Upper lobe of right lung (tissue), 1 donor: ENCODE measurements around the gene ABHD12. TPM values are rescaled to one million over a fixed set of nuclear protein-coding genes. Genes with fewer than 3 reads are reported as not detected.

ENCODE experiments used
- ATAC-seq: fragments of 200-7000 bp; cut with Tn5 transposase; one replicate; pipeline ENCODE4 v1.9.1; 2020; ENCODE audit warnings: mild to moderate bottlenecking, moderate library complexity
- DNase-seq: peaks from one replicate; pipeline ENCODE4 v3.0.0-alpha.2; 2020
- H3K27ac ChIP-seq: fragments of 200-600 bp; one replicate; pipeline ENCODE4 v1.8.0; 2022
- H3K27me3 ChIP-seq: fragments of 200-600 bp; one replicate; pipeline ENCODE4 v1.8.0; 2022; ENCODE audit warnings: mild to moderate bottlenecking
- H3K36me3 ChIP-seq: fragments of 200-600 bp; one replicate; pipeline ENCODE4 v1.8.0; 2022
- H3K4me1 ChIP-seq: fragments of 200-600 bp; one replicate; pipeline ENCODE4 v1.8.0; 2022
- H3K4me3 ChIP-seq: fragments of 200-600 bp; one replicate; pipeline ENCODE4 v1.8.0; 2022; ENCODE audit warnings: mild to moderate bottlenecking
- H3K9me3 ChIP-seq: fragments of 200-600 bp; one replicate; pipeline ENCODE4 v1.8.0; 2022
- CTCF ChIP-seq: fragments of 200-600 bp; IDR thresholded peaks from one replicate; pipeline ENCODE4 v1.8.0; 2022; ENCODE audit warnings: antibody characterized with exemption
- intact Hi-C: fragments of 100-400 bp; cut with DNase I; formaldehyde crosslinking; loops from one replicate; pipeline ENCODE4 v1.11.0; 2022
- total RNA-seq: library from RNA; stranded (reverse); fragmentation: NEBNext Ultra II Directional; extraction: Animal tissue kit (Norgen Biotek cat#: 25700); gene quantifications from one replicate; pipeline ENCODE4 v1.2.1, GENCODE V29; 2021
- donor health status: DM: no; HTN: yes; CAD: no; lungs with severe emphysema.

Gene ABHD12
- total RNA-seq, 1 donor from 2014 or later, result 45.2 TPM

GRCh38 chr20:25380945-25381614, 9.6 kb downstream of the ABHD12 start:
- ATAC-seq, result no peak
- intact Hi-C loops, result no loop called here
- H3K9me3 ChIP-seq, result no peaks in the 10 kb centered on the region
- DNase-seq, result no peak
- no peaks in the 10 kb centered on the region for H3K36me3 ChIP-seq
- H3K4me1 ChIP-seq, result no peaks in the 10 kb centered on the region
- TF ChIP-seq CTCF, result no peak
- no peak overlapping the region for H3K27ac ChIP-seq
- H3K27me3 ChIP-seq, result no peaks in the 10 kb centered on the region
- no peak overlapping the region for H3K4me3 ChIP-seq

GRCh38 chr20:25378884-25379733, 11.5 kb downstream of the ABHD12 start:
- Histone ChIP-seq H3K27ac (no peak overlapping the region), H3K9me3 (no peaks in the 10 kb centered on the region), H3K4me1 (no peaks in the 10 kb centered on the region), H3K36me3 (no peaks in the 10 kb centered on the region), H3K27me3 (no peaks in the 10 kb centered on the region), H3K4me3 (no peak overlapping the region)
- TF ChIP-seq CTCF, result no peak
- ATAC-seq (peak; percentile 51), DNase-seq (no peak)
- intact Hi-C loops, result no loop called here

DNA sequence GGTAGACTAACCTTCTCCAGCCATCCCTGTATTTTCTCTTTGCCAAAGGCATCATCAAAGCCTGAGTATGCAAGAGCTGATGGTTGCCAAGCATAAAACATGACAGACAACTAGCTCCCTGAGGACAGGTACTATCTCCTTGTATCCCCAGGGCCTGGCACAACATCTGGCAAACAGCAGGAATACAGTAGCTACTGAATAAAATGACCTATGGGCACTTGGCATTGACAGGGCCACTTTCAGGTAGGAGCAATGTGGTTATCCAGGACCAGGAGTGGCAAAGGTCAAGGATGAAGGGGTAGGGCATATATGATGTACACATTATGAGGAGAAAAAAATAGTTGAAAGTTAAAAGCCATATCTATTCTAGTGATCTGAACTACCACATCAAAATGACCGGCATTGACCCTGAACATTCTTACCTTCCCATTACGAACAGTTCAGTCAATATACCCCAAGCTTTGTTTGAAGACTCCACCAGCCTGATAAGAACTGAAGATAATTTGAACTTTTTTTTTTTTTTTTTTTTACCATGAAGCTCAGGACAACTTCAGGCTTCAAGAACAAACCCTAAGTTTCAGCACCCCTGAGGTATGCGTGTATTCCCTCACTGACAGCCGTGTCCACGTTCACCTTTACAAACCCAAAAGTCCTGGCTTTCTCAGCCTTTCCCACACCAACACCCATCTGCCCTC, 12.3 kb downstream of the ABHD12 start:
- ATAC-seq (no peak), DNase-seq (no peak)
- Histone ChIP-seq H3K4me1 (no peaks in the 10 kb centered on the region), H3K4me3 (no peak overlapping the region), H3K27ac (no peak overlapping the region), H3K36me3 (no peaks in the 10 kb centered on the region), H3K27me3 (no peaks in the 10 kb centered on the region), H3K9me3 (no peaks in the 10 kb centered on the region)
- no peak for TF ChIP-seq CTCF
- intact Hi-C loops, result no loop called here

DNA sequence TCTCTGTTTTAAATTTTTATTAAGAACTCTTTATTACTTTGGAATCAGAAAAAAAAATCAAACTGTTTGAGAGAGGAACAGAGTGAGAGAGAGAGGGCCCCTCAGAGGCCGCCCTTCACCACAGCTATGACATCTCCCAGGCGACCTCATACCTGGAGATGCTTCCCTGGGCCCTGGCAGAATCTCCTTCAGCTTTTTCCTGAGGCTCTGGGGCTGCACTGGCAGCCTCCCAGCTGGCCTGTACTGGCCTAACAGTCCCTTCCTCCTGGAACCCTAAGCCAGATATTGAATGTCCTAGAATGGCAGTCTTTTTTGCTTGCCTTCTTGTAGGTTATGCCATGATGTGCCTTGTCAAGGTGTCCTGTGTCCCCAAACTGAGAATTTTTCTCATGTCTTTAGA, 13.7 kb downstream of the ABHD12 start:
- DNase-seq, result no peak
- H3K9me3 ChIP-seq, result no peaks in the 10 kb centered on the region
- no peak overlapping the region for H3K27ac ChIP-seq
- no peaks in the 10 kb centered on the region for H3K4me1 ChIP-seq
- no peak overlapping the region for H3K4me3 ChIP-seq
- no peaks in the 10 kb centered on the region for H3K36me3 ChIP-seq
- ATAC-seq, result no peak
- H3K27me3 ChIP-seq, result no peaks in the 10 kb centered on the region
- no peak for TF ChIP-seq CTCF
- intact Hi-C loops, result no loop called here

- DNase-seq (no peak), ATAC-seq (no peak)
- Histone ChIP-seq H3K4me3 (no peak overlapping the region), H3K27me3 (no peaks in the 10 kb centered on the region), H3K4me1 (no peaks in the 10 kb centered on the region), H3K27ac (no peak overlapping the region), H3K36me3 (no peaks in the 10 kb centered on the region), H3K9me3 (no peaks in the 10 kb centered on the region)
- no peak for TF ChIP-seq CTCF
- intact Hi-C loops, result no loop called here
Observed at GRCh38 chr20:25376236-25376635, 14.4 kb downstream of the ABHD12 start.
